ENCODE data around the gene QKI. TPM values are rescaled to one million over a fixed set of nuclear protein-coding genes. Genes with fewer than 3 reads are reported as not detected.

QKI gene
- total RNA-seq, 2 donors from 2014 or later, result 366 to 434 TPM

GRCh38 chr6:163496205-163496604 lies 81.7 kb downstream of the QKI start:
- no peak overlapping the region for H3K4me3 ChIP-seq
- H3K27me3 ChIP-seq, result no peaks in the 10 kb centered on the region
- DNase-seq (ENCODE audit: low spot score), result no peak
- TF ChIP-seq CTCF (IDR thresholded peaks at IDR 0.05), result no peak
- no peaks in the 10 kb centered on the region for H3K36me3 ChIP-seq
- peaks cover 0 to 78% of the 10 kb centered on the region in 2 donors for H3K4me1 ChIP-seq
- H3K9me3 ChIP-seq, result no peaks in the 10 kb centered on the region
- no peak overlapping the region for H3K27ac ChIP-seq

GRCh38 chr6:163500105-163500504 lies 85.6 kb downstream of the QKI start:
- peak overlapping the region in 1 of 2 donors; percentile 42 for H3K27ac ChIP-seq
- no peaks in the 10 kb centered on the region for H3K27me3 ChIP-seq
- H3K9me3 ChIP-seq, result no peaks in the 10 kb centered on the region
- no peak overlapping the region for H3K4me3 ChIP-seq
- no peak for TF ChIP-seq CTCF (IDR thresholded peaks at IDR 0.05)
- peaks cover 0 to 67% of the 10 kb centered on the region in 2 donors for H3K4me1 ChIP-seq
- no peaks in the 10 kb centered on the region for H3K36me3 ChIP-seq
- no peak for DNase-seq (ENCODE audit: low spot score)

GRCh38 chr6:163501026-163501425 lies 86.5 kb downstream of the QKI start:
- Histone ChIP-seq H3K9me3 (no peaks in the 10 kb centered on the region), H3K36me3 (no peaks in the 10 kb centered on the region), H3K4me3 (no peak overlapping the region), H3K4me1 (peaks cover 0 to 67% of the 10 kb centered on the region in 2 donors), H3K27me3 (no peaks in the 10 kb centered on the region), H3K27ac (peak overlapping the region in 1 of 2 donors; percentile 9)
- no peak for DNase-seq (ENCODE audit: low spot score)
- peak in 1 of 2 donors; percentile 18 for TF ChIP-seq CTCF (IDR thresholded peaks at IDR 0.05)

- TF ChIP-seq CTCF (IDR thresholded peaks at IDR 0.05), result no peak
Observed at GRCh38 chr6:163501439-163501838, 86.9 kb downstream of the QKI start.

GRCh38 chr6:163504984-163505640 lies 90.6 kb downstream of the QKI start:
- peaks cover 0 to 43% of the 10 kb centered on the region in 2 donors for H3K4me1 ChIP-seq

More at GRCh38 chr6:163501439-163501838, 86.9 kb downstream of the QKI start:
- Histone ChIP-seq H3K27ac (peak overlapping the region in 1 of 2 donors; percentile 9), H3K4me3 (no peak overlapping the region), H3K36me3 (no peaks in the 10 kb centered on the region), H3K27me3 (no peaks in the 10 kb centered on the region), H3K9me3 (no peaks in the 10 kb centered on the region), H3K4me1 (peaks cover 0 to 63% of the 10 kb centered on the region in 2 donors)
- DNase-seq (ENCODE audit: low spot score), result no peak

More at GRCh38 chr6:163504984-163505640, 90.6 kb downstream of the QKI start:
- no peak for DNase-seq (ENCODE audit: low spot score)
- H3K27ac ChIP-seq, result no peak overlapping the region
- no peaks in the 10 kb centered on the region for H3K36me3 ChIP-seq
- no peak overlapping the region for H3K4me3 ChIP-seq
- peaks cover 0 to 15% of the 10 kb centered on the region in 2 donors for H3K9me3 ChIP-seq
- no peaks in the 10 kb centered on the region for H3K27me3 ChIP-seq
- TF ChIP-seq CTCF (IDR thresholded peaks at IDR 0.05), result no peak
